Uterus (tissue), 2 donors: ENCODE measurements around the gene EIF4A2.

Experiments
- CTCF ChIP-seq, 4 experiments: fragments of 200-600 bp in 2 of 4; fragments of 450-650 bp in 2 of 4; sonication (generic) in 2 of 4; IDR thresholded peaks; one replicate each; pipeline ENCODE4 v1.5.1; 2016 to 2019; ENCODE audit warnings: antibody characterized with exemption in 4 of 4, mild to moderate bottlenecking in 2 of 4, moderate library complexity in 1 of 4
- POLR2A ChIP-seq, 2 donors: fragments of 450-650 bp; IDR thresholded peaks; one replicate each; pipeline ENCODE4 v1.6.1; 2016; ENCODE audit warnings: antibody characterized with exemption in 2 of 2, mild to moderate bottlenecking in 1 of 2, moderate library complexity in 1 of 2

- TF ChIP-seq CTCF (IDR thresholded peaks at IDR 0.05) (no peak), POLR2A (IDR thresholded peaks at IDR 0.05) (no peak)
Measured at GRCh38 chr3:186831798-186832197, 48.4 kb downstream of the EIF4A2 start.
